NOMO-1 (cell line): ENCODE measurements around the gene GABPB2.
A peak's percentile ranks its signal among the peaks of the same experiment; 100 is the strongest.

Experiments
- DNase-seq, 2 experiments: peaks; one replicate each; lab custom pipeline; 2025; ENCODE audit not compliant: unreplicated experiment in 2 of 2; lab: John Stamatoyannopoulos, UW

The GABPB2 gene

GRCh38 chr1:151070474-151071276 lies at the start of gene GABPB2:
GABPB2 (plus strand) TSS chr1:151070761; CDS start chr1:151088190, 17,429 bp downstream.
- DNase-seq = peak; percentile 87 to 95

GRCh38 chr1:151024540-151025146 lies 45.9 kb upstream of the GABPB2 start:
- peak; percentile 57 to 66 for DNase-seq

GRCh38 chr1:151026460-151026859 lies 44.1 kb upstream of the GABPB2 start:
- DNase-seq = no peak

DNA sequence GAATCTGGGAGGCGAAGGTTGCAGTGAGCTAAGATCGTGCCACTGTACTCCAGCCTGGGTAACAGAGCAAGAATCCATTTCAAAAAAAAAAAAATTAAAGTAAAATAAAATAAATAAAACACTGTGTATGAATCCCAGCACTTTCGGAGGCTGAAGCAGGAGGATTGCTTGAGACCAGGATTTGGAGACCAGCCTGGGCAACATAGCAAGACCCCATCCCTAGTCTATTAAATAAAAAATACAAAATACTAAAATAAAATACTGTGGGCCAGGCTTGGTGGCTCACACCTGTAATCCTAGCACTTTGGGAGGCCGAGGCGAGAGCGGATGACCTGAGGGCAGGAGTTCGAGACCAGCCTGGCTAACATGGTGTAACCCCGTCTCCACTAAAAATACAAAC lies 38.4 kb upstream of the GABPB2 start:
- no peak for DNase-seq

DNA sequence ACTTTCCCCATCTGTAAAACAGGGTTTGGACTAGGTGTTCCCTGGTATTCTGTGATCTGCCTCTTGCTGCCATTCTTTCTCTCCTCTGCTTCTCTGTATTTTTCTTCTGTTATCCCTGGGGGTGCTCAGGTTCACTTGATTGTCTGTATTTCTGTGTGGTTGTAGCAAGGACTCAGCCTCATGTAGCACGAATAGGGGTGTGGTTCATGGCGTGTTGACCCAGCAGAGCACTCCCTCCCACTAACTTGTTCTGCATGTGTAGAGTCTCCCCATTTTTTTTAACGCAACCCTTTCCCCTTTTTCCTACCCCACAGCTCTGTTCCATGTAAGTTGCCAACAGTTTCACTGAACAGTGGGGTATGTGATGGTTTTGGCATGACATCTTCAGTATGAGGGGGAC lies 35.4 kb upstream of the GABPB2 start:
- no peak for DNase-seq

- no peak for DNase-seq
Observed at GRCh38 chr1:151036356-151036755, 34.2 kb upstream of the GABPB2 start, which contains the start of gene BNIPL. BNIPL (plus strand) TSS chr1:151036586; CDS start chr1:151036726, 140 bp downstream.

GRCh38 chr1:151037032-151037431 lies 33.5 kb upstream of the GABPB2 start:
- DNase-seq = no peak

DNA sequence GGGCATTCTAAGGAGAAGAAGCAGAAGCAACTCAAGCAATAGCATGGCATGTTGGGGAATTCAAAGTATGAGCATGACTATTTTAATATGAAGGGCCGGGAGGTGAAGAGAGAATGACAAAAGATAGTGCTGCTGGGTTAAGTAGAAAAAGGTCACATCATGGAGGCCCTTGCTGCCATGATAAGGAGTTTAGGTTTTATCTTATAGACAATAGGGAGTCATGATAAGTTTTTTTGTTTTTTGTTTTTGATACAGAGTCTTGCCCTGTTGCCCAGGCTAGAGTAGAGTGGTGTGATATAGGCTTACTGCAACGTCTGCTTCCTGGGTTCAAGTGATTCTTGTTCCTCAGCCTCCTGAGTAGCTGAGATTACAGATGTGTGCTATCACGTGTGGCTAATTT lies 31.0 kb upstream of the GABPB2 start:
- no peak for DNase-seq

DNA sequence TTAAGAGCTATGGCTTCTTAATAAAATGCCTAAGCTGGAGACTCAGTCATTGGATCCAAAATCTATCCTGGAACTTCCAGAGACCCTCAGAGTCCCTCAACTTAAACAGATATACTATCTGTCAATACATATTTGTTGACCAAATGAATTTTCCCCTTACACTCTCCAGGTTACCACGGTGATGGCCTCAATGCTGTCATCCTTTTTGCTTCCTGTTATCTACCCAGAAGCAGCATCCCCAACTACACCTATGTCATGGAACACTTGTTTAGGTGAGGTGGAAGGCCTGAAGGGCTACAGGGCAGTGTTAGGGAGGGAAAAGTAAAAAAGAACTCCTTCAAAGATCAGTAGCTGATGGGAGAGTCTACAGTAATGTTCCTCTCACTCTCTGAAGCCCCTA lies 27.4 kb upstream of the GABPB2 start:
- DNase-seq = no peak

DNA sequence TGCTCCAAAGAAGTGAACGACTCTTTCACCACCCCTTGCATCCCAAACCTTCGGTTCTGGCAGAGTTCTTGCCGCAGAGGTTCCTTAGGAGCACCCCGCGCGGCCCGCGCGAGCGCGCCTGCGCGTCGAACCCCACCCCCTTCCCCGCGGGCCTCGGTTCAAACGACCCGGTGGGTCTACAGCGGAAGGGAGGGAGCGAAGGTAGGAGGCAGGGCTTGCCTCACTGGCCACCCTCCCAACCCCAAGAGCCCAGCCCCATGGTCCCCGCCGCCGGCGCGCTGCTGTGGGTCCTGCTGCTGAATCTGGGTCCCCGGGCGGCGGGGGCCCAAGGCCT lies 23.0 kb upstream of the GABPB2 start, which contains the start of gene C1orf56:
Gene C1orf56, plus strand, starts transcription at position 161 of the 334 bp plus-strand sequence. Its CDS starts 97 bp downstream, at position 258.
- no peak for DNase-seq

GRCh38 chr1:151047925-151048644 lies 22.5 kb upstream of the GABPB2 start:
- DNase-seq = peak; percentile 50 to 58

GRCh38 chr1:151048645-151049032 lies 21.9 kb upstream of the GABPB2 start:
- no peak for DNase-seq

GRCh38 chr1:151049458-151049857 lies 21.1 kb upstream of the GABPB2 start:
- DNase-seq = no peak

DNA sequence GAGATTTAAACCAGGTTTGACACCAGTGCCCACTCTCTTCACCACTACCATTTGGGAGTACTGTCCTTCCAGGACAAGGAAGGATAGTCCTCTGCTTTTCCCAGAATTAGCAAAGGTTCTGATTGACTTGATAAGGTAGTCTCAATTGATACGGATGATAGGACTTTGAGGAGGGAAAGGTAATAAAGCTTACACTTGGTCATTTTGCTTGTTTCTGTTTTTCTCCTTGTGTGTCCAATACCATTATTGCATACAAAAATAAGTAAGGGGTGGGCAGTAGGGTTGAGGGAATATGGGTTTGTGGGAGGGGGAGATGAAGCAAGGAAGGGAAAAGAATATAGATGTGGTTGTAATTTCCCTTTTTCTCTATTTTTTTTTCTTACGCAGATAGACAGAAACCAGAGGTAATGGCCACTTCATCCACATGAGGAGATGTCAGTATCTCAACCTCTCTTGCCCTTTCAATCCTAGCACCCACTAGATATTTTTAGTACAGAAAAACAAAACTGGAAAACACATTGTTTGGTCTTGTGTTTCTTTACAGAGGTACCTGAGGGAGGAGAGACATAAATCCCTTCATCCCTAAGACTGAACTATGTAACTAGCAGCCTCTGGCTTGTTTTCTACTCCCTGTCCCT lies 20.4 kb upstream of the GABPB2 start:
- no peak for DNase-seq

DNA sequence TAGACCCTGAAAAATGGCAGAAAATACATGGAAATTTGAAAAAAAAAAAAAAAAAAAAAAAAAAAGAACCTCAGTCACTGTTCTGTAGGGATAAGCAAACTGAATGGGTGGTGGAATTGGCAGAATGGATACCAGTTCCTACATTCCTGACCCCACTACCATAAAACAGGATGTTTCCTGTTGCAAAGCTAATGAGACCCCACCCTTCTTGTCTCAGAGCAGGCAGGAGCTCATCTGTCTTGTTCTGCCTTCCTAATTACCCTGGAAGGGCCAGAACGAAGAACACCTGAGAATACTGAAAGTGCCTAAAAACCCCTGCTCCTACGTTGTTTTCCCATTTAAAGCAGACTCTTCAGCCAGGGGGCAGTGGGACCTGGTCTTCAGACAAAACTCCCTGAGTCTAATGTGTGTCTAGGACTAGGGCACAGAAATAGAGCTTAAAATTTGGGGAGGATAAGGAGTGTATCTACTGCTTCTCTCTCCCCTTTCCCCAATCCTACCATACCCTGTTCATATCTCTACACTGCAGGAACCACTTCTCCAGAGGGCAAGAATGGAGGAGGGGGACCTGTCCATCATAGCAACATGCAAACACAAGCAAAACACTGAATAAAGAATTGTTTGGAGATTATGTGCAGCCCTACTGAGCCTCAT lies 19.1 kb upstream of the GABPB2 start:
- no peak for DNase-seq

- no peak for DNase-seq
Observed at GRCh38 chr1:151054971-151055547, 15.5 kb upstream of the GABPB2 start.

DNA sequence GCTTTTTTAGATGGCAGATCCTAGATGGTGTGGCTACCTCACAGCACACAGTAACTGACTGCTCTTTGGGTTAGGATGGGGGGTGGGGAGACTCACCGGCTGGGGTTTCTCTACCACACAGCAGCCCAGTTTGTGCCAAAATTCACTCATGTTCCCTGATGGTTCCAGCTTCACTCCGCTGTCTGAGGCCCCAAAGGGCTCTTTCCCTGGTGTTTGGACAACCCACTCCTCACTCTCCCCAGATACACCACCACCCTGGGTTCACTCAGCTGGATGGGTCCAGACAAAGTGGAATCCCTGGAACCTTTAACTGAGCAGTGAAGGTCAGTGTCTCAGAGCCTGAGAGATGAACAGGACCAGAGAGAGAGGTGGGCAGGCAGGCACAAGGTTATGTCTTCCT lies 15.0 kb upstream of the GABPB2 start:
- DNase-seq = no peak

GRCh38 chr1:151056149-151056548 lies 14.4 kb upstream of the GABPB2 start:
- peak; percentile 27 to 35 for DNase-seq

DNA sequence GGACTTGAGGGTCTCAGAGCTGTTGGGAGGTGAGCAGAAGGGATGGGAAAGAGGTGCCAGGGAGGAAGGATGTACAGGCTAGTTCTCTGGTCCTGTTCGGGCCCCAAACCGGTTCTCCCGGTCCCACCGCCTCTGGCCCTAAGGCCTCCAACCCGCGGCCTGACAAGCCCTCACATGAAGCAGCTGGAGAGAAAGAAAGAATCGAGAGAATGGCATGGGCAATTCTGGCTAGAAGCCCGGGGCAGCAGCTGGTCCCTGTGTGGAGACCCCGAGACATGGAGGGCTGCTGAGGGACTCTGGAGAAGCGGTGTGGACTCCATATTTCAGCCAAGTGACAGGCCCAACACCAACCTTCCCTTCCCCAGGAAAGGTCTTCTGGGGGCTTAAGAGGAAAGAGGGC lies 11.9 kb upstream of the GABPB2 start:
- DNase-seq = no peak
